Renal cortical epithelial cell (primary cell): Measurements from ENCODE around the gene TM9SF3. TPM values are rescaled to one million over a fixed set of nuclear protein-coding genes. Genes with fewer than 3 reads are reported as not detected.
A peak's percentile ranks its signal among the peaks of the same experiment; 100 is the strongest.

Source experiments
- DNase-seq: peaks from one replicate; pipeline ENCODE4 v3.0.0-alpha.2; 2011; ENCODE audit warnings: low read depth
- total RNA-seq: library from RNA; depleted of rRNA; stranded (reverse); fragments of >200 nt; gene quantifications from 2 replicates; pipeline ENCODE4 v1.2.3, GENCODE V29; 2014

The TM9SF3 gene
- 164 and 169 TPM in 2 replicates for total RNA-seq

DNA sequence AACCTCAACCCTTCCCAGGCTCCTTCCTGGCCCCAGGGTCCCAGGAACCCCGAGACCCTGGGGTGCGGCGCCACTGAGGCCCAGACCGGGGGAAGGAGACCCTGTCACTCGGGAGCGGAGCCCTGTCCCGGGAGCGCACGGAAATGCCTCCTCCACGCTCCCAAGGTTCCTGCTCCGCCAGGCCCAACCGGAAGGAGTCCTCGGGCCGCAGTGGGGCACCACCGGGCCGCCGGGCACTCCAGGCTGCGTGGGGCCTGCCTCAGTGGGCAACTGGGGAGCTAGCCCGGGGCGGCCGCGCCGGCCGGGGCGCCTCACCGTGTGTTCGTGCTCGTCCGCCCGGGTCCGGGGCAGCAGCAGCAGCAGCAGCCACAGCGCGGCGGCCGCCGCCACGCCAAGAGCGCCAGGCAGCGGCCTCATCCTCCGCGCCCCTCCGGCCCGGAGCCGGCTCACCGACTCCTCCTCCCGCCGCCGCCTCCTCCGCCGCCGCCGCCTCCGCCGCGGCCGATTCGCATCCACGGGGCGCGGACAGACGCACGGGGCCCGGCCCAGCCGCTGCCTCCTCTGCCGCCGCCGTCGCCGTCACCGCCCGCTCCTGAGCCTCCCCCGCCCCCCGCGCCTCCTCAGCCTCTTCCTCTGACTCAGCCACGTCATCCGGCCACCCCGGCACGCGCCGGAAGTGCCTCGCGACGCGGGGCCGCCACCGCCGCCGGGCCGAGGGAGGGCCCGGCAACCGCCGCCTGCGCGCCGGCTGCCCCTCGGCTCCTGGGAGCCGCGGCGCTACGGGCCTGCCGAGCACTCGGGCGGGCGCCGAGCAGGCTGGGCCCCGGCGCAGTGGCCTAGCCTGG lies at the start of gene TM9SF3:
Gene TM9SF3 (minus strand): TSS at position 594 of the 845 bp plus-strand sequence. CDS start 177 bp downstream, at position 417.
- peak; percentile 47 for DNase-seq

DNA sequence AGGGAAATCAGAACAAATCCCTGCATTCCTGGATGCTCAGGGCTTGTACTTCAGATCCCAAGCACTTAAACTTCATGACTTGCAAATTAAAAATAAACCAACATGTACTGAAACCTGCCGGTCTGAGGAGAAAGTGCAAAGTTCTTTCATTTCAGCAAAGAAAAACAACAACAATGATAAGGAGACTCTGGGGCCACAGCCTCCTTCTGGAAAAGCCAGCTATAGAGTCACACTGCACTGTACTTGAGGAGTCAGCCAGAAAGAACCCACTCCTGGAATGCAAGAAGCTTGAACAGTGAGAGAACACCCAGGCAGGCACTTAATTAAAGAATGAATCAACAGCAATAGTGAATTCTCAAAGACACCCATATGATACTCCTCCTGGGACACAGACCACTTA lies 49.7 kb upstream of the TM9SF3 start:
- DNase-seq, result peak; percentile 35

GRCh38 chr10:96632974-96633710 lies 46.3 kb upstream of the TM9SF3 start:
- DNase-seq, result peak; percentile 56

DNA sequence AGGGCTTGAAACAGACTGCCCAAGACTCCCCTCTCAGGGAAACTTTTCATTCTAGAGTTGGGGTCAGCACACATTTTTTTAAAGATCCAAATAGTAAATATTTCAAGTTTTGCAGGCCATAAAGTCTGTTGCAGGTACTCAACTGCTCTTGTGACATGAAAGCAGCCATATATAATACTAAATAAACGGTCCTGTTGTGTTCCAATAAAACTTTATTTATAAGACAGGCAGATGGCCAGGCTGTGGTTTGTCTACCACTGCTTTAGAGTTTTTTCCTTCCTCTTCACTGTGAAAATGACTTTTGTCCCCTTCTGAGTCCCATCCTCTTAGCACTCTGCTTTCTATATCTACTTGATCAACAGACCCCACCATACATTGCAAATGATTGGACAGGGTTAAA lies 40.5 kb upstream of the TM9SF3 start:
- no peak for DNase-seq

GRCh38 chr10:96626795-96627194 lies 40.0 kb upstream of the TM9SF3 start:
- DNase-seq, result no peak

GRCh38 chr10:96625173-96625572 lies 38.4 kb upstream of the TM9SF3 start:
- DNase-seq, result no peak

DNA sequence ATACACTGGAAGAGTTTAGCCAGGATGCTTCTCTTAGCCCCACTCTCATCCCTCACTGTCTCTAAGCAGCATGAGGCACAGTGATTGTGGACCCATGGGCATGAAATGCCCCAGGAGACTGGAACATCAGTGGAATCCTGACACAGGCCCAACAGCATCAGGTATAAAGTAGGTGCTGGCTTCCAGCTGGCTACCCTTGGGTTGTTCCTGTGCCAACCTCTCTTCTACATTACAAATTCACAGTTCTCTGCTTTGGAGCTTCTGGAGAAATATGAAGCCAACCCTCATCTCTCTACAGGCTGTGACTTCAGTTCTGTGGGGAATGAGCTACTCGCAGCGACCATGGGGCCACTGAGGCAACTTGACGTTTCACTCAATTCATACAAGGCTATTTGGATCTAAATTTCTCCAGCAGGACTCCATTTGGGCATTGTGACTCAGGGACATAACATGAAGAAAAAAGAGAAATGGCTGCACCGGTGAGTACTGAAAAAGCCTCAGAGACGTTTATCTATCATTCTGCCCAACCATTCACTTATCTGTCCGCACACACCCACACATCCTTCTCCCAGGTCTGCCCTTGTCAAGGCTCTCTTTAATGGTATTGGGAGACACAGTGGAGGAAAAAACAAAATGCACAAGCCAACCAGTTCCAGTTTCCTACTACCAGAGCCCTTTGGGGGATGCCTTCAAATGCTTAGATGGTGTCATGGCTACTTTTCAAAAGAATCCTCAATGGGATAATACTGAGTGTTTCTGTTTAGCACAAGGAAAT lies 35.4 kb upstream of the TM9SF3 start:
- DNase-seq, result no peak

GRCh38 chr10:96619796-96620773 lies 33.3 kb upstream of the TM9SF3 start:
- DNase-seq, result no peak

DNA sequence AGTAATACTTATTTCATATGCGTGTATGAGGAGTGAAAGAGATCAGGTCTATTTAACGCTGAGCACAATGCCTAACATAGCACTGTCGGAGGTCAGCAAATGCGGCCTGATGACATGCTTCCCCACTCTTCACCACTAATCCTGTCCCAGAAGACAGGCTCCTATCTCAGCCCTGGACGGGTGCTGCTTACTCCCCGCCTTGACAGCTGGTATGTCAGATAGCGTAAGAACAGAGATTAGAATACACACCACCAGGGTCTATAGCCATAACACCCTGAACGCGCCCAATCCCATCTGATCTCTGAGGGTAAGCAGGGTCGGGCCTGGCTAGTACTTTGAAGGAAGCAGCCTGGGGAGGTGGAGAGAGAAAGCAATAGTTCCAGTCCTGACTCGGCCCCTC lies 32.3 kb upstream of the TM9SF3 start:
- DNase-seq, result no peak

- DNase-seq, result peak; percentile 41
These were observed 31.8 kb upstream of the TM9SF3 start for GRCh38 chr10:96618653-96619052.

DNA sequence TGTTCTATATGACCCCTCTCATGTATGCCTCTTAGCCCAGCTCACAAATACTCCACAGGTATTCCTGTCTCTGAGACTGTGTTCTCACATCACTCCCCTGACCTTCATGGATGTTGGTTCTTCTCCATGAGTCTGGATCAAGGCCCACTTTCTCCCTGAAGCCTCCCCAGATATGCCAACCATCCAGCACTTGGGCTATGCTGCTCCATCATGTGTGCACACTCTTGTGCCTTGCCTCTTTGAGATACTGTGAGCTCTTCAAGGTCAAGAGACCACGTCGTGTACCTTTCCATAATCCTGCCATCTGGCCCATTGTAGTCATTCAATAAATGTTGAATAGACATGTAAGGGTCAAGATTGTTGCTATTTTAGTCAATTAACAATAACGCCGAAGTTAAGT lies 30.1 kb upstream of the TM9SF3 start:
- DNase-seq, result no peak

DNA sequence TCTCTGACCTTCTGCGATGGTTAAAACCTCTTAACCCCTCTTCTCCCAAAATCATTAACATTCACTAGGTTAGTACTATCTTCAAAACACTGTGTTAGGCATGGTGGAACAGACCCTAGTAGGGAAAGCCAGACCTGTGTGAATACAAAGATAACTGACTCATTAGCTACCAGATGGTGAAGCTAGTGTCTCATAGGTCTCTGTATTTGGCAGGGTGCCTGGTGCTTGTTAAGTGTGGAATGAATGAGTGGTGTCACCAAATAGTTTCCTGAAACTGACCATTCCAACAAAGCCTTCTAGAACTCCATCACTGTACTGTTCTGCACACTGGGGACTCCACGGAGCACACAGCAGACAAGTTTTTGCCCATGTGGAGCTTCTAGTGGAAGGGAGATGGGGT lies 27.7 kb upstream of the TM9SF3 start:
- DNase-seq, result peak; percentile 86

DNA sequence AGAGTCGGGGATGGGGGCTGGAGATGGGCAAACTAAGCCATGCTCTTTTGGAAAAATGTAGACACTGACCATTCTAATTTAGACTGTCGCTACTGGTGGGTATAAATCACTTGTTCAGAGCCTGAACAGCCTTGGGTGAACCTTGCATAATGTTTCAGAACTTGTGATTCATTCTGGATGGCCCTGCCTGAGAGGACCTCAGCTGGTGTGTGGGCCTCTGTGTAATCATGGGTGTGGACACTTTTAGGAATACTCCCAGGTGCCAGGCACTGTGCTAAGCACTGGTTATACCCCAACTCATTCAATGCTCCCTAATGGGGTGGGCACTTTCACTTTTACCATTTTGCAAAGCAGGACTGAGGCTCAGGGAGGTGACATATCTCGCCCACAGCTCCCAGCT lies 26.8 kb upstream of the TM9SF3 start:
- peak; percentile 26 for DNase-seq

- no peak for DNase-seq
These were observed 25.4 kb upstream of the TM9SF3 start for GRCh38 chr10:96612055-96612830.

GRCh38 chr10:96610817-96611216 lies 24.0 kb upstream of the TM9SF3 start:
- no peak for DNase-seq

DNA sequence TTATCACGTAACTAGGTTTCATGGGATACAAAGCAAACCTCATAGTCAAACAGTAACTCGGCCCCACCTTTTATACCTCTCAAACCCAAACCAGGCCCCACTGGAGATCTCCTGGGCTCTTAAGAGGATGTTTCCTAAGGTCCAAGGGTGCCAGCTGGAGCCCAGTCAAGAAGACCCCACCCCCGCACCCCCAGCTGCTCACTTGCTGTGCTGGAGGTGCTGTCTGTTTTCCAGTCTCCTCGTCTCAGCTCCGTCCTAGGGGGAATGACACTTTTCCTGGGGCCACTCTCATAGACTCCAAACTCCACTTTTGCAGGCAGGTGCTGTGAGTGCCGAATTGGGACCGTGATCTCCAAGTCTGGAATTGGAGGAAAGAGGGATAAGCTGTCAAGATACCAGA lies 22.7 kb upstream of the TM9SF3 start:
- DNase-seq, result no peak

DNA sequence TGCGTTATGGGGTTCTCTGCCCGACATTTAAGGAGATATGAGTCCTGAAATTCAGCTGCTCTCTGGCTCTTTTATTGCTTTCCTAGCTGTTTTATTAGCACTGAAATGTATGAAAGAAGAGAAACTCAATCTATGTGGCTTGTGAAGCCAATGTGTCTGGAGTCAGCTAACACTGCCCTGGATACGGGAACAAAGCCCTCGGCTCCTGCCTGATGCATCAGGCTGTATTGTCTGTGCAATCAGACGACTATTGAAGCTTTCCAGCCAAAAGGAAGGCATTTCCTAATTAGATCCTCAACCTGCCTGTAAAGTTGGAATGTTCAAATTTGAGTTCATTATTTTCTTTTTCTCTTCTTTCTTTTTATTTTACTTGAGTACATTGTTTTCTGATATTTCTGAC lies 22.0 kb upstream of the TM9SF3 start:
- no peak for DNase-seq

- no peak for DNase-seq
These were observed 21.4 kb upstream of the TM9SF3 start for GRCh38 chr10:96608262-96608661.

DNA sequence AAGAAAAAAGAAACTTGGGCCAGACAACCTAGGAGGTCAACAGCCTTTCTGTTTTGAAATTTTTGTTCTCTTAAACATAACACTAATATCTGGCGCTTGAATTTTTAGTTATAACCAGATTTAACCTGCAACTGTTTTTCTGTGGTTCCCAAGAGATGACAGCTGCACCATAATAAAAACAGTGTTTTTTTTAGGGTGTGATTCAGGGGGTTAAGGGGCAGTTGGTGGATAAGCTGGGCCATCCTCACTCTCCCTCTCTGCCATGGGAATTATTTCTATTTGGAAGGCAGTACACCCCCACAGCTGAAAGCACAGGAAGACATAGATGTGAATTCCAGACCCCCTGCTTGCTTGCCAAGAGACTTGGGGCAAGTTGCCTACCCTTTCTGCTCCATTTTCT lies 20.1 kb upstream of the TM9SF3 start:
- no peak for DNase-seq

- peak; percentile 4 for DNase-seq
These were observed 19.4 kb upstream of the TM9SF3 start for GRCh38 chr10:96606216-96606615.
